CD4-positive, alpha-beta T cell (primary cell): ENCODE measurements around the gene RARS2. TPM values are rescaled to one million over a fixed set of nuclear protein-coding genes. Genes with fewer than 3 reads are reported as not detected.

Experiments used
- ATAC-seq: fragments of 200-7000 bp; cut with Tn5 transposase; one replicate; pipeline ENCODE4 v1.10.0; 2022; ENCODE audit warnings: mild to moderate bottlenecking; ENCODE audit not compliant: poor library complexity
- CTCF ChIA-PET: fragments of 350-600 bp; sonication (Branson Sonifier 250); formaldehyde crosslinking; loops from one replicate; lab custom pipeline; 2021; ENCODE audit warnings: antibody characterized with exemption, inconsistent platforms; lab: Charles Lee
- POLR2A ChIA-PET: fragments of 350-600 bp; sonication (Branson Sonifier 250); formaldehyde crosslinking; loops from one replicate; lab custom pipeline; 2021; ENCODE audit warnings: antibody characterized with exemption, inconsistent platforms; lab: Charles Lee
- DNase-seq, 14 experiments: peaks; one replicate each; pipeline ENCODE4 v3.0.0-alpha.2; 2013 to 2020; ENCODE audit warnings: mixed read lengths in 2 of 14
- H3K27ac ChIP-seq, 2 donors: one replicate each; pipeline versions ENCODE4 v1.5.1 to v1.7.0; 2013; ENCODE audit warnings: low read length in 2 of 2, low read depth in 1 of 2, mild to moderate bottlenecking in 1 of 2
- H3K27me3 ChIP-seq, 2 experiments: 1 replicate in 1 of 2; 2 replicates in 1 of 2; pipeline versions ENCODE4 v1.6.1 to v1.7.0; 2013; ENCODE audit warnings: low read length in 2 of 2, control low read depth in 1 of 2, mild to moderate bottlenecking in 1 of 2, moderate library complexity in 1 of 2; ENCODE audit not compliant: insufficient read depth in 2 of 2, control insufficient read depth in 1 of 2
- H3K36me3 ChIP-seq: one replicate; pipeline ENCODE4 v1.6.1; 2013; ENCODE audit warnings: low read length, control low read depth; ENCODE audit not compliant: insufficient read depth
- H3K4me1 ChIP-seq: one replicate; pipeline ENCODE4 v1.6.1; 2013; ENCODE audit warnings: low read length, control low read depth; ENCODE audit not compliant: insufficient read depth
- H3K4me3 ChIP-seq: one replicate; pipeline ENCODE4 v1.5.1; 2013; ENCODE audit warnings: mild to moderate bottlenecking, low read length, moderate library complexity
- H3K9me3 ChIP-seq, 2 experiments: 1 replicate in 1 of 2; 2 replicates in 1 of 2; pipeline versions ENCODE4 v1.6.1 to v1.7.0; 2013; ENCODE audit warnings: low read length in 2 of 2, mild to moderate bottlenecking in 2 of 2, control low read depth in 1 of 2, moderate library complexity in 1 of 2; ENCODE audit not compliant: control insufficient read depth in 1 of 2, insufficient read depth in 1 of 2
- H3K27ac Mint-ChIP-seq: one replicate; pipeline ENCODE4 v1.8.0; 2020; ENCODE audit warnings: mixed read lengths
- H3K27me3 Mint-ChIP-seq: one replicate; pipeline ENCODE4 v1.8.0; 2021; ENCODE audit warnings: mixed read lengths
- H3K36me3 Mint-ChIP-seq: one replicate; pipeline ENCODE4 v1.8.0; 2021; ENCODE audit warnings: low read depth, mixed read lengths
- H3K4me1 Mint-ChIP-seq: one replicate; pipeline ENCODE4 v1.8.0; 2021; ENCODE audit warnings: low read depth, mixed read lengths
- H3K4me3 Mint-ChIP-seq: one replicate; pipeline ENCODE4 v1.8.0; 2020; ENCODE audit warnings: mild to moderate bottlenecking, mixed read lengths
- H3K9me3 Mint-ChIP-seq: one replicate; pipeline ENCODE4 v1.8.0; 2020; ENCODE audit warnings: mixed read lengths
- intact Hi-C, 2 experiments: fragments of 100-400 bp; cut with DNase I in 1 of 2; cut with micrococcal nuclease in 1 of 2; formaldehyde crosslinking; loops; one replicate each; pipeline versions ENCODE4 v1.15.1 to v1.9.0; 2023 to 2025; cut with DNase I, micrococcal nuclease
- total RNA-seq, 174 experiments: library from RNA in 2 of 174; stranded (reverse) in 2 of 174; gene quantifications; one replicate each; pipeline ENCODE4 v1.2.3 and lab custom pipeline; 2021 to 2026
- TF ChIP-seq, protein P1 (sequence below): fragments of 200-600 bp; IDR thresholded peaks from one replicate; pipeline ENCODE4 v1.8.0; 2022; ENCODE audit warnings: antibody characterized with exemption, mild to moderate bottlenecking

RARS2 gene
- total RNA-seq, 2 experiments from 2014 or later, result 21.9 to 22.4 TPM

DNA sequence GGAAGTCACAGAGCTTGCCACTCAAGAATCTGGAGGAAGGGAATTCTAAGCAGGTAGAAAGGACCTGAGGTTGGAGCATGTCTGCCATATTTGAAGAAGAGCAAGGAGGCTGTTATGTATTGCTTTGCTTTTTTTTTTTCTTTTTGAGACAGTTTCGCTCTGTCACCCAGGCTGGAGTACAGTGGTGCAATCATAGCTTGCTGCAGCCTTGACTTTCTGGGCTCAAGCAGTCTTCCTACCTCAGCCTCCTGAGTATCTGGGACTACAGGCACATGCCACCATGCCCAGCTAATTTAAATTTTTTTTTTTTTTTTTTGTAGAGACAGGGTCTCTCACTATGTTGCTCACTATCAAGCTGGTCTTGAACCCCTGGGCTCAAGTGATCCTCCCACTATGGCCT is 41.0 kb upstream of the RARS2 start:
- TF ChIP-seq, protein P1, sequence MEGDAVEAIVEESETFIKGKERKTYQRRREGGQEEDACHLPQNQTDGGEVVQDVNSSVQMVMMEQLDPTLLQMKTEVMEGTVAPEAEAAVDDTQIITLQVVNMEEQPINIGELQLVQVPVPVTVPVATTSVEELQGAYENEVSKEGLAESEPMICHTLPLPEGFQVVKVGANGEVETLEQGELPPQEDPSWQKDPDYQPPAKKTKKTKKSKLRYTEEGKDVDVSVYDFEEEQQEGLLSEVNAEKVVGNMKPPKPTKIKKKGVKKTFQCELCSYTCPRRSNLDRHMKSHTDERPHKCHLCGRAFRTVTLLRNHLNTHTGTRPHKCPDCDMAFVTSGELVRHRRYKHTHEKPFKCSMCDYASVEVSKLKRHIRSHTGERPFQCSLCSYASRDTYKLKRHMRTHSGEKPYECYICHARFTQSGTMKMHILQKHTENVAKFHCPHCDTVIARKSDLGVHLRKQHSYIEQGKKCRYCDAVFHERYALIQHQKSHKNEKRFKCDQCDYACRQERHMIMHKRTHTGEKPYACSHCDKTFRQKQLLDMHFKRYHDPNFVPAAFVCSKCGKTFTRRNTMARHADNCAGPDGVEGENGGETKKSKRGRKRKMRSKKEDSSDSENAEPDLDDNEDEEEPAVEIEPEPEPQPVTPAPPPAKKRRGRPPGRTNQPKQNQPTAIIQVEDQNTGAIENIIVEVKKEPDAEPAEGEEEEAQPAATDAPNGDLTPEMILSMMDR, result no peak
- no peaks in the 10 kb centered on the region for H3K4me1 Mint-ChIP-seq
- H3K27ac Mint-ChIP-seq, result no peak overlapping the region
- ChIA-PET POLR2A (no interaction called here), CTCF (no interaction called here)
- no peaks in the 10 kb centered on the region for H3K9me3 ChIP-seq
- no peak for ATAC-seq
- H3K27me3 ChIP-seq, result no peaks in the 10 kb centered on the region
- no peaks in the 10 kb centered on the region for H3K4me1 ChIP-seq
- no peak overlapping the region for H3K4me3 Mint-ChIP-seq
- no peak overlapping the region for H3K4me3 ChIP-seq
- H3K9me3 Mint-ChIP-seq, result no peaks in the 10 kb centered on the region
- H3K27me3 Mint-ChIP-seq, result no peaks in the 10 kb centered on the region
- H3K36me3 Mint-ChIP-seq, result peaks cover 66% of the 10 kb centered on the region
- DNase-seq, result no peak
- intact Hi-C loops, result no loop called here
- no peak overlapping the region for H3K27ac ChIP-seq
- peaks cover 11% of the 10 kb centered on the region for H3K36me3 ChIP-seq

DNA sequence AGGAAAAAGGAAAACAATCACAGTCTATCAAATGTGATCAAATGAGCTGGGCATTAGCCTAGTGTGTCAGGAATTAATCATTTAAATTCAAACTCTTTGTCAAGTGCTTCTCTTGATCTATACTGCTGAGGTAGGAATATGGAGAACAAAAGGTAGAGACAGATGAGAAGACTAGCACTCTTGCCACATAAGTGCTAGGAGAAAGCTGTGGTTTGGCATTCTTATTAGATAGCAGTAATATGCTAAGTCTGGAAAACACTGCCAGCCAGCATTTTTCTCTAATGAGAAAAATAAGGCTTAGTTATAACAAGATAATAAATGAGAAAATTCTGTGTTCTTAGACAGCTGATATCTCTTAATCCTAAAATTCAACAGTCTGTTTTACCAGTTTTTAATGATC is 39.1 kb upstream of the RARS2 start:
- no peak for DNase-seq
- Histone ChIP-seq H3K27ac (no peak overlapping the region), H3K4me1 (no peaks in the 10 kb centered on the region), H3K4me3 (no peak overlapping the region), H3K36me3 (peaks cover 11% of the 10 kb centered on the region), H3K27me3 (no peaks in the 10 kb centered on the region), H3K9me3 (no peaks in the 10 kb centered on the region)
- intact Hi-C loops, result no loop called here
- Mint-ChIP-seq H3K27ac (no peak overlapping the region), H3K27me3 (no peaks in the 10 kb centered on the region), H3K9me3 (no peaks in the 10 kb centered on the region), H3K4me3 (no peak overlapping the region), H3K36me3 (peaks cover 70% of the 10 kb centered on the region), H3K4me1 (no peaks in the 10 kb centered on the region)
- CTCF ChIA-PET, result no interaction called here
- TF ChIP-seq, protein P1, result no peak
- POLR2A ChIA-PET, result no interaction called here
- ATAC-seq, result no peak

DNA sequence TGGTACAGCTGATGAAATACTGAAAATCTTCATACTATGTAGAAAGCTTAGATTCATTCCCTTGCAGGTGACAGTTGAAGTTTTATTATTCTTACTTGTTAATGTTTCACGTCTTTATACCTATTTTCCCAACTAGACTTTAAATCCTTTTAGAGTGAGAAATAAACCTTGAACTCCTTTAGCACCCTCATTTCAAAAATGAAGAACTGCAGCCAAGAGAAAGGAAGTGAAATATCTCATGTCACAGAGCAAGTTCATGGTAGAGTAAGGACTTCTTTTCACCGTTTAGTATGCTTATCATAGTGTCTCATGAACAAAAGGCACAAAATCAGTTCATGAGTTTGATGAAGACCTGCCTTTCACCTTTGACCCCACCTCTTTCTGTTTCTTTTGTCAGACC is 38.6 kb upstream of the RARS2 start:
- no peak overlapping the region for H3K4me3 Mint-ChIP-seq
- peaks cover 70% of the 10 kb centered on the region for H3K36me3 Mint-ChIP-seq
- H3K27me3 Mint-ChIP-seq, result no peaks in the 10 kb centered on the region
- Histone ChIP-seq H3K4me3 (no peak overlapping the region), H3K9me3 (no peaks in the 10 kb centered on the region), H3K27me3 (no peaks in the 10 kb centered on the region), H3K36me3 (peaks cover 12% of the 10 kb centered on the region), H3K4me1 (no peaks in the 10 kb centered on the region), H3K27ac (no peak overlapping the region)
- TF ChIP-seq, protein P1, result no peak
- ATAC-seq (no peak), DNase-seq (no peak)
- intact Hi-C loops, result no loop called here
- CTCF ChIA-PET, result no interaction called here
- H3K27ac Mint-ChIP-seq, result no peak overlapping the region
- no peaks in the 10 kb centered on the region for H3K9me3 Mint-ChIP-seq
- no peaks in the 10 kb centered on the region for H3K4me1 Mint-ChIP-seq
- POLR2A ChIA-PET, result no interaction called here
